SHP77 treated with DMSO at 0.1 percent for 48 hours (cell line): ENCODE measurements around the gene NPAS4.
"Not testable (repeated sequence)": the region's sequence is repeated elsewhere in the genome, so short reads cannot be mapped to it uniquely, and the experiment has no call there.

Experiments
- DNase-seq: peaks from one replicate; lab custom pipeline; 2025; lab: John Stamatoyannopoulos, UW

Gene NPAS4

DNA sequence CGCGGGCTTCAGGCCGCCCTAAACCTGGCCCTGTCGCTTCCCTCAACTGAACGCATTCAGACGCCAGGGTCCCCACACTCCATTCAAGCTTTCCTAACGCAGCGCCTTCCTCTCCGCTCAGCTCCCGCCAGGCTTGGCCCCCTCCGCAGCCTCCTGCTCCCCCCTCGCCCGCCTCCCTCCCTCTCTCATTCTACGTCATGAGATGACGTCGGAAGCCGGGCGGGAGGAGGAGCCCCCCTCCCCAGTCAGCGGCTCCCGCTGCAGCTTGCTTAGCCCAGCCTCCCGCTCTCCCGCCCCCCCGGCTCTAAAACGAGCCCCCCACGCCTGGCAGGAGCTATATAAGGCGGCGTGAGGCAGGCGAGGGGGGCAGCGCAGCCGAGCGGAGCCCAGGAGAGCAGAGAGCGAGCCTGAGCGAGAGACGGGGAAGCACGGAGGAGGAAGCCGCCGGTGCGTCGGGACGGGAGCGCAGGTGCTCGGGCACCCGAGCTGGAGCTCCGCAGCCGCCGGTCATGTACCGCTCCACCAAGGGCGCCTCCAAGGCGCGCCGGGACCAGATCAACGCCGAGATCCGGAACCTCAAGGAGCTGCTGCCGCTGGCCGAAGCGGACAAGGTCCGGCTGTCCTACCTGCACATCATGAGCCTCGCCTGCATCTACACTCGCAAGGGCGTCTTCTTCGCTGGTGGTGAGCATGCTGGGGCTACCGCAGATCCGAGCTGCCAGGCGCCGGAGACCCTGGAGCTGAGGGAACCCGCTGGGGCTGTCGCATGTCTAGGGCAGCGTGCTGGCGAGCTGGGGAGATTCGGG is at the start of gene NPAS4:
Gene NPAS4 (plus strand): TSS at position 365 of the 806 bp plus-strand sequence. CDS start 145 bp downstream, at position 510.
- peak; percentile 42 for DNase-seq

DNA sequence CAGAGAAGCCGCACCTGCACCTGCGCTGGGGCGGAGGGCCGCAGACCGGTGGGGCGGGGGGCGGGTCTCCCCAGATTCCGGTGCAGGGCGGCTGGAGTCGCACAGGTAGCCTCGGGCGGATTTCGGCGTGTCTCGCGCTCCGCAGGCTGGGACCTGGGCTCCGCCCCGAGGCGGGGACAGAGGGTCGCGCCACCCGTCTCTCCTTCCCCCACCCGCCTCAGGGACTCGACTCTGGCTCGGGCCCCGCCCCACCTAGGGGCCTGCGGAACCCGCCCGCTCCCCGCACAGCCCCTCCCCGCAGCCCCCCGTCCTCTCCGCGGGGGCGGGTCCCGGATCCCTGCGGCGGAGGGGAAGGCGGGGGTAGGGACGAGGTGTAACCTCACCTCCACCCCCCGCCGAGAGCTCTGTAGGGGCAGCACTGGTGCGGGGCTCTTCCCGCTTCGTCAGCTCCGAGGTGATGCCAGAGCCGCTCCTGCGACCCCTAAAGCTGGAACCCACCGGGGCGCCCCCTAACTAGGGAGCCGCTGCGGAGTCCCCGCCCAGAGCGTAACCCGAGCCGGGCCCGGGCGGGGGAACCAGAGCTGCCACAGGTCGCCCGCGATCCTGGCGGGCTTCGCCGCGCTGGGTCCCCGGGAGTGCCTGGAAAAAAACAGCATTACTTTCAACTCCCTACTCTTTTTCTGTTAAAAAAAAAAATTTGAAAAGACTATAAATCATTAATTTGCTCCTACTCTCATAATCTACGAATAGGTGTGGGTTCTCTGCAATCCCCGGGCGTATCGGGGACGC is 49.0 kb upstream of the NPAS4 start, which contains the start of gene SLC29A2:
Gene SLC29A2 (minus strand): TSS at position 134 of the 789 bp plus-strand sequence. CDS start 169 bp downstream, outside the sequence.
- peak; percentile 81 for DNase-seq

DNA sequence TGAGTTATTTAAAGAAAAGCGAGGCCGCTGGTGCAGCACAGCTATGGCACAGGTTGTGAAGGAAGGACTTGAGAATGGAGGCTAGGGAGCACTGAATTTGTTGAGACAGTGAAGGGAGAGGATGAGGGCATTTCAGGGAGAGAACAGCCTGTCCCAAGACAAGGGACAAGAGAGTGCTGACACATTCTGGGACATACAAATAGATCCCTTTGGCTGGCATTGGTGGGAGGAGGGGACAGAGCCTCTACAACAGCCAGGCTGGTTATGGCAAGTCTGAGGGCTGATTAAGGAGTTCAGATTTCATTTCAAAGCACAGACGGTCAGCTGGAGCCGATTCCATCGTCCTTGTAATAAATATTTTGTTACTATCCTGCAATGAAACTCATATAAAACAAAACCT is 47.6 kb upstream of the NPAS4 start:
- DNase-seq = no peak

DNA sequence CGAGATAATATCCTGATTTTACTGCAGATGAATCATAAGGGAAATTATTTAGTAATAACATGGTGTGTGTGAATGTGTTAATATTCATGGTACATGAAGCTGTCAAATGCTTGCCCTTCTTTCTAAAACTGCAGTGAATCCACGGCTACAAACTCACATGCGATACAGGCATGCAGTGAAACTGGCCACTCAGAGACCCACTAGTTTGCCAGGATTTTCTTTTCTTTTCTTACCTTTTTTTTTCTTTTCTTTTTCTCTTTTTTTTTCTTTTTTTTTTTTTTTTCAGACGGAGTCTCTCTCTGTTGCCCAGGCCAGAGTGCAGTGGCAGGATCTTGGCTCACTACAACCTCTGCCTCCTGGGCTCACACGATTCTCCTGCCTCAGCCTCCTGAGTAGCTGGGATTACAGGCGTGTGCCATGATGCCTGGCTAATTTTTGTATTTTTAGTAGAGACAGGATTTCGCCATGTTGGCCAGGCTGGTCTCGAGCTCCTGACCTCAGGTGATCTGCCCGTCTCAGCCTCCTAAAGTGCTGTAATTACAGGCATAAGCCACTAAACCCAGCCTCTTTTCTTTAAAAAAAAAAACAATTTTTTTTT is 47.0 kb upstream of the NPAS4 start:
- DNase-seq = not testable (repeated sequence)

DNA sequence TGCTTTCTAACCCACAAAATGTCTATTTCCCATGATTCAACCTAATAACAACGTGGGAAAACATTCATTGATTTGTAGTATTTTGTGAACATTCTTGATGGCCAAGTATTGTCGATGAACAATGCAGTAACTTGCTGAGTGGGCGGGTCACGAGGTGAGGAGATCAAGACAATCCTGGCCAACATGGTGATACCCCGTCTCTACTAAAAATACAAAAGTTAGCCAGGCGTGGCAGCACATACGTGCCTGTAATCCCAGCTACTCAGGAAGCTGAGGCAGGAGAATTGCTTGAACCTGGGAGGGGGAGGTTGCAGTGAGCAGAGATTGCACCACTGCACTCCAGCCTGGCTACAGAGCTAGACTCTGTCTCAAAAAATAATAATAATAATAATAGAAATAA is 40.6 kb upstream of the NPAS4 start:
- not testable (repeated sequence) for DNase-seq

DNA sequence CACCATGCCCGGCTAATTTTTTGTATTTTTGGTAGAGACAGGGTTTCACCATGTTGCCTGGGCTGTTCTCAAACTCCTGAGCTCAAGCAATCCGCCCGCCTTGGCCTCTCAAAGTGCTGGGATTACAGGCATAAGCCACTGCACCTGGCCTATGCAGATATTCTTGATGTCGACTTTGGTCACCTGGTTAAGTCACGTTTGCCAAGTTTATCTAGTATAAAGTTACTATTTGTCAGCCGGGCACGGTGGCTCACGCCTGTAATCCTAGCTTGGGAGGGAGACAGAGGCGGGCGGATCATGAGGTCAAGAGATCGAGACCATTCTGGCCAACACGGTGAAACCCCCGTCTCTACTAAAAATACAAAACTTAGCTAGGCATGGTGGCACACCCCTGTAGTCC is 36.5 kb upstream of the NPAS4 start:
- not testable (repeated sequence) for DNase-seq

DNA sequence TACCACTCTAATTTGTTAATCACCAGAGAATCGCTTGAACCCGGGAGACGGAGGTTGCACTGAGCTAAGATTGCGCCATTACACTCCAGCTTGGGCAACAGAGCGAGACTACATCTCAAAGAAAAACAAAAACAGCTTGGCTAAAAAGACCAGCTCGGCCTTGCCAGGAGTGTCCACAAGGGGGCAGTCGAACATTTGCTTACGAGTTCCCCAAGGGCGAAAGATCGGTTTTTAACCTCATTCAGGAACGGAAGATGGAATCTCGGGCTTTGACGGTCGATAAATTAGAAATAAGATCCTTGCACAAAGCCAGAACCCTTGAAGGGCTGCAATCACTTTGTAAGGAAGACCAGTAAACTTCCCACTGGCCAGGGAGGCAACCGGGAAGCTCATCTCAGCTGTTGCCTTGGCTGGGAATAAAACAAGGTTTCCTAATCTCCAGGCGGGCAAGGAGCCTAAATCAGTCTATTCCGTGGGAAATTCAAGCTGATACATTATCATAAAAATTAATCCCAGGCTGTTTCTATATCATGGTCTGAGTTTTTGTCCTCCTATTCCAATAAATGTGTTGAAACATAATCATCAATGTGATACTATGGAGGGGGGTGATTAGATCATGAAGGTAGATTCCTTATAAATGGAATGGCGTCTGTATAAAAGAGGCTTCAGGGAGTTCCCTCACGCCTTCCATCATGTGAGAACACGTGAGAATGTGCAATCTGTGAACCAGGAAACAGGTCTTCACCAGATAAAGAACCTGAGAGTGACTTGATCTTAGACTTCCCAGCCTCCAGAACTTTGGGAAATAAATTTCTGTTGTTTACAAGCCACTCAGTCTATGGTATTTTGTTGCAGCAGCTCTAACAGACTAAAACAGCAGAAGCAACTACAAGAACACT is 34.4 kb upstream of the NPAS4 start:
- DNase-seq = peak; percentile 86

GRCh38 chr11:66388780-66389386 is 32.0 kb upstream of the NPAS4 start:
- peak; percentile 76 for DNase-seq

- no peak for DNase-seq
These were observed 29.5 kb upstream of the NPAS4 start for GRCh38 chr11:66391322-66391721.

DNA sequence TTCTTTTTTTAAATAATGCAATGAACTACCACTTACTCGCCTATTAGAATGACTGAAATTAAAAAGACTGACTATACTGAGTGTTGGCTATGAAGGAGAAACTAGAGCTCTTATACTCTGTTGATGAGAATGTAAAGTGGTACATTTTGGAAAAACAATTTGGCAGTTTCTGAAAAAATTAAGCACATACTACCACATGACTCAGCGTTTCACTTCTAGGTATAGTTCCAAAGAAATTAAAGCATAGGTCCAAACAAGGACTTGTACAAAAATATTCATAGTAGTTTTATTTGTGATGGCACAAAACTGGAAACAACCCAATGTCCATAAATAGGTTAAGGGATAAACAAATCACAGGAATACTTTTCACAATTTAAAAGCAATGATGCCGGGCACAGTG is 26.9 kb upstream of the NPAS4 start:
- DNase-seq = no peak

DNA sequence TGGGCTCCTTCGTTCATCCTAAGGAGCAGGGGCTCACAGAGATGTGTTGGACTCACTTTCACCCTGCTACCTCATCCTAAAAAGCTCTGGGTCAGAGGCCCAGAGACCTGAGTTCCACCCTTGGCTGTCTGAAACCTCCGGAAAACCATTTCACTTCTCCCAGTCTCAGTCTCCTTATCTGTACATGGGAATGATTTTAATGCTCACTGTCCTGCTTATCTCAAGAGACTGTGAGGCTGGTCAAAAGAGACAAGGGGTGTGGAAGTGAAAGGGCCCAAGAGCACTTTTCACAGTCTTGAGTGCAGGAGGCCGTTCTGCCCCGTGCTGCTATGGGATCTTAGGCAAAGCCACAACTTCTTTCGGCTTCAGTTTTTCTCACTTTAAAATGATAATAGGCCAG is 13.2 kb upstream of the NPAS4 start:
- no peak for DNase-seq

- peak; percentile 72 for DNase-seq
These were observed 12.2 kb upstream of the NPAS4 start for GRCh38 chr11:66408488-66409214.

DNA sequence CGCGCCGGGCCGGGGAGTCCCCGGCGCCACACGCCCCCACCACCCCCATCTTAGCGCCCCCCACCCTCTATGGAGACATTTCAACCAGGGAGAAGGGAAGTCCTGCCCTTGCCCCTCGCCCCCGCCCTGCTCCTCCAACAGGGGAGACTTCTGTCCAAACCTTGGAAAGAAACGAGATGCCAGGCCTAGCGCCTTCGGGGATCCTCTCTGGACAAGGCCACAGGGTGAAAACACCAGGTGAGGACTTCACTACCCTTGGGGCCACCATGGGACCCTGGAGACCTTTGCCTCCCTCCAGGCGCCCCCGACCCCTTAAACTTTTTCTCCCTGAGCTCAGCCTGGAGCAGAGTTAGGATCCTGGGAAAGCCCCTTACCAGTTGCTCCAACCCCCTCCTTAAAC is 11.6 kb upstream of the NPAS4 start:
- DNase-seq = no peak

DNA sequence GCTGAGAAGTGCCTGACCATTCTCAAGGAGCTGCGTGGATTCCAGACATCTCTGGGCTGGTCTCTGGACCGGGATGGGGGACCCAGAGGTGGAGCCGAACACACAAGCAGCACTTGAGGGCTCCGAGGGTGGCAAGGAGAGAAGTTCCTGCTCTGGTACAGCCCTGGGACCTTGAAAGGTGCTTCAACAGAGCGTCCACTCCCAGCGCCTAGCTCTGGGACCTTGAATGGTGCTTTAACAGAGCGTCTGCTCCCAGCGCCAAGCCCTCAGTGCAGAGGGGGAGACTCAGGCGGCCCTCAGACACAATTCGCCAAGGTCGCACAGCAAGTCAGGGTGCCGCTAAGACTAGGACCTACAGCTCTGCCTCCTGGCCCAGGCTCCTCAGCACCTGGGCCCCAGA is 10.6 kb upstream of the NPAS4 start:
- no peak for DNase-seq

- DNase-seq = no peak
These were observed 9.5 kb upstream of the NPAS4 start for GRCh38 chr11:66411323-66411722.

DNA sequence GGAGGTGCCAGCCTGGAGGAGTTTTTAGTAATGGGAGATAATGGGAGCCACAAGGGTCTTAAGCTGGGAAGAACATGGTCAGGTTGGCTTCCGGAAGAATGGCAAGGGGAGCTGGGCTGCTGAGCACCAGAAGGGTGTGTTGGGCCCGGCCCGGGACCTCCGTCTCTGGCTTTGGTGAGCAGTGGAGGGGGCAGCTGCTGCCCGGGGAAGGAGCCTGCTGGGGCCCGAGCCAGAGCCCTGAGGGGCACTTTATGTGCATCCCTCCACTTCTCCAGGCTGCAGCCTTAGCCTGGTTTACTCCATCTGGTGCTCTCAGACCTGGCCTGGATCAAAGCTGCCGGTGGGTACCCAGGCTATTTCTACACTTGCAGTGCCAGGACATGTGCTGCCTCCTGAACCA is 8.7 kb upstream of the NPAS4 start:
- no peak for DNase-seq

DNA sequence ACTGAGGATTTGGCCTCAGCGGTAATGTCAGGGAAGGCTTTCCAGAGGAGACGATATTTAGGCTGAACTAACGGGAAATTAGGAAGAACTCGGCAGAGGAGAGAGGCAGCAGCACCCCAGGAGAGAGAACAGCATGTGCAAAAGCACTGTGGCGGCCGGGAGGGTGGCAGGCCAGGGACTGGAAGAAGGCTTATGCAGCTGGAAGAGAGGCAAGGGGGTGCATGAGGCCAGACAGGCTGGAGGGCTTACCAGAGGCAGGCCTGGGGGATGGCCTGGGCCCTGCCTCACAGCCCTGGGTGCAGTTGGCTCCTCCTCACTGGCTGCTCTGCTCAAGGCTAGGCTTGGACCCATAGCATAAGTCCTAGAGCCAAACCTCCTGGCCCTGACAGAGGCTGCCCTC is 7.7 kb upstream of the NPAS4 start:
- no peak for DNase-seq

GRCh38 chr11:66414120-66414934 is 6.5 kb upstream of the NPAS4 start:
- DNase-seq = no peak

- no peak for DNase-seq
These were observed 5.4 kb upstream of the NPAS4 start for GRCh38 chr11:66415423-66415822.

- DNase-seq = no peak
These were observed 3.8 kb upstream of the NPAS4 start for GRCh38 chr11:66417000-66417399.
